H9 (cell line): ENCODE measurements around the gene THRB. TPM values are rescaled to one million over a fixed set of nuclear protein-coding genes. Genes with fewer than 3 reads are reported as not detected.

ENCODE experiments used
- DNase-seq: peaks from one replicate; pipeline ENCODE4 v3.0.0-alpha.2; 2017
- H2AFZ ChIP-seq: one replicate; pipeline ENCODE4 v1.6.1; 2013; ENCODE audit warnings: mild to moderate bottlenecking, low read length, control low read depth, moderate library complexity
- H2AK5ac ChIP-seq: 2 replicates; pipeline ENCODE4 v1.6.1; 2013; ENCODE audit warnings: low read length, control low read depth, mixed read lengths; ENCODE audit not compliant: insufficient read length
- H2BK120ac ChIP-seq: one replicate; pipeline ENCODE4 v1.6.1; 2013; ENCODE audit warnings: low read depth, mild to moderate bottlenecking, low read length, control low read depth, inconsistent platforms; ENCODE audit not compliant: poor library complexity, severe bottlenecking
- H2BK12ac ChIP-seq: 2 replicates; pipeline ENCODE4 v1.6.1; 2013; ENCODE audit warnings: low read length, control low read depth, mixed read lengths, low read depth; ENCODE audit not compliant: insufficient read length
- H2BK15ac ChIP-seq: 2 replicates; pipeline ENCODE4 v1.6.1; 2013; ENCODE audit warnings: low read depth, low read length, control low read depth
- H2BK20ac ChIP-seq: one replicate; pipeline ENCODE4 v1.6.1; 2013; ENCODE audit warnings: low read depth, mild to moderate bottlenecking, low read length, control low read depth, inconsistent platforms; ENCODE audit not compliant: poor library complexity, severe bottlenecking
- H2BK5ac ChIP-seq: 2 replicates; pipeline ENCODE4 v1.6.1; 2013; ENCODE audit warnings: low read length, control low read depth, mixed read lengths; ENCODE audit not compliant: insufficient read length
- H3K14ac ChIP-seq: 2 replicates; pipeline ENCODE4 v1.6.1; 2013; ENCODE audit warnings: low read length, control low read depth; ENCODE audit not compliant: insufficient read depth
- H3K18ac ChIP-seq: 2 replicates; pipeline ENCODE4 v1.6.1; 2013; ENCODE audit warnings: low read depth, mild to moderate bottlenecking, mixed read lengths, low read length, control low read depth; ENCODE audit not compliant: insufficient read length
- H3K23ac ChIP-seq: 2 replicates; pipeline ENCODE4 v1.6.1; 2013; ENCODE audit warnings: low read length, control low read depth, mixed read lengths, low read depth; ENCODE audit not compliant: insufficient read length
- H3K23me2 ChIP-seq: 2 replicates; pipeline ENCODE4 v1.6.1; 2013; ENCODE audit warnings: low read depth, mild to moderate bottlenecking, mixed read lengths, low read length, control low read depth; ENCODE audit not compliant: insufficient read length, poor library complexity, severe bottlenecking
- H3K27ac ChIP-seq: 2 replicates; pipeline ENCODE4 v1.5.1; 2013; ENCODE audit warnings: low read length, control low read depth, mixed read lengths, low read depth; ENCODE audit not compliant: insufficient read length
- H3K27me3 ChIP-seq: 2 replicates; pipeline ENCODE4 v1.6.1; 2013; ENCODE audit warnings: low read length, control low read depth, inconsistent platforms; ENCODE audit not compliant: insufficient read depth
- H3K4ac ChIP-seq: 2 replicates; pipeline ENCODE4 v1.6.1; 2013; ENCODE audit warnings: low read depth, mild to moderate bottlenecking, control low read depth, inconsistent platforms, low read length, moderate library complexity
- H3K4me1 ChIP-seq: 2 replicates; pipeline ENCODE4 v1.6.1; 2013; ENCODE audit warnings: low read length, control low read depth, inconsistent platforms; ENCODE audit not compliant: insufficient read depth
- H3K4me2 ChIP-seq: 2 replicates; pipeline ENCODE4 v1.6.1; 2013; ENCODE audit warnings: low read length, control low read depth, mixed read lengths; ENCODE audit not compliant: insufficient read length, insufficient read depth
- H3K56ac ChIP-seq: 2 replicates; pipeline ENCODE4 v1.6.1; 2013; ENCODE audit warnings: low read depth, mild to moderate bottlenecking, mixed read lengths, low read length, control low read depth; ENCODE audit not compliant: insufficient read length
- H3K79me1 ChIP-seq: 2 replicates; pipeline ENCODE4 v1.6.1; 2013; ENCODE audit warnings: low read depth, mild to moderate bottlenecking, moderate library complexity, low read length, control low read depth, inconsistent platforms; ENCODE audit not compliant: insufficient read depth, poor library complexity, severe bottlenecking
- H3K79me2 ChIP-seq: 2 replicates; pipeline ENCODE4 v1.6.1; 2013; ENCODE audit warnings: low read length, control low read depth, inconsistent platforms; ENCODE audit not compliant: insufficient read depth
- H3K9ac ChIP-seq: 2 replicates; pipeline ENCODE4 v1.6.1; 2013; ENCODE audit warnings: low read length, control low read depth, mixed read lengths; ENCODE audit not compliant: insufficient read length; ENCODE audit errors: extremely low read depth
- H3K9me3 ChIP-seq: one replicate; pipeline ENCODE4 v1.6.1; 2013; ENCODE audit warnings: low read depth, low read length, inconsistent platforms; ENCODE audit not compliant: control insufficient read depth
- H3T11ph ChIP-seq: one replicate; pipeline ENCODE4 v1.6.1; 2013; ENCODE audit warnings: mild to moderate bottlenecking, low read length, control low read depth, inconsistent platforms
- H4K20me1 ChIP-seq: one replicate; pipeline ENCODE4 v1.6.1; 2013; ENCODE audit not compliant: control insufficient read depth, insufficient read length, insufficient read depth
- H4K5ac ChIP-seq: 2 replicates; pipeline ENCODE4 v1.6.1; 2013; ENCODE audit warnings: low read depth, mild to moderate bottlenecking, mixed read lengths, low read length, control low read depth; ENCODE audit not compliant: insufficient read length
- H4K8ac ChIP-seq: replicated peaks from 2 replicates; pipeline ENCODE4 v1.6.1; 2013; ENCODE audit warnings: low read length, control low read depth, mixed read lengths, low read depth; ENCODE audit not compliant: insufficient read length
- H4K91ac ChIP-seq: 2 replicates; pipeline ENCODE4 v1.6.1; 2013; ENCODE audit warnings: low read depth, mild to moderate bottlenecking, moderate library complexity, mixed read lengths, low read length, control low read depth; ENCODE audit not compliant: insufficient read length
- H3K27ac Mint-ChIP-seq, 3 experiments: 2 replicates in 2 of 3; 3 replicates in 1 of 3; pipeline ENCODE4 v1.8.0; 2020 to 2021; ENCODE audit warnings: mixed read lengths in 3 of 3, mild to moderate bottlenecking in 1 of 3, moderate library complexity in 1 of 3
- H3K27me3 Mint-ChIP-seq: 2 replicates; pipeline ENCODE4 v1.8.0; 2021; ENCODE audit warnings: low read depth, mild to moderate bottlenecking, moderate library complexity, mixed read lengths
- H3K36me3 Mint-ChIP-seq, 3 experiments: 2 replicates in 2 of 3; 3 replicates in 1 of 3; pipeline ENCODE4 v1.8.0; 2020 to 2021; ENCODE audit warnings: low read depth in 3 of 3, mixed read lengths in 3 of 3; ENCODE audit not compliant: insufficient read depth in 1 of 3
- H3K4me1 Mint-ChIP-seq, 2 experiments: 2 replicates each; pipeline ENCODE4 v1.8.0; 2020; ENCODE audit warnings: mixed read lengths in 2 of 2
- H3K4me3 Mint-ChIP-seq, 2 experiments: 2 replicates in 1 of 2; 3 replicates in 1 of 2; pipeline ENCODE4 v1.8.0; 2020 to 2021; ENCODE audit warnings: mild to moderate bottlenecking in 2 of 2, mixed read lengths in 2 of 2, moderate library complexity in 1 of 2
- H3K9me3 Mint-ChIP-seq, 2 experiments: 2 replicates in 1 of 2; 3 replicates in 1 of 2; pipeline ENCODE4 v1.8.0; 2020; ENCODE audit warnings: mild to moderate bottlenecking in 2 of 2, mixed read lengths in 2 of 2, moderate library complexity in 1 of 2
- WGBS: extraction: QIAGEN DNeasy Blood & Tissue Kit; methylation state at CpG from one replicate; pipeline ENCODE4 v1.1.7; 2013; ENCODE audit warnings: missing lambda C conversion rate, low lambda C conversion rate, mixed read lengths; ENCODE audit not compliant: insufficient read length; ENCODE audit errors: extremely low coverage; 5-methylcytosine and 5-hydroxymethylcytosine counted together
- total RNA-seq: library from RNA; stranded (reverse); gene quantifications from 2 replicates; pipeline ENCODE4 v1.2.1, GENCODE V29; 2021
- TF ChIP-seq, protein P1 (sequence below): fragments of 200-600 bp; sonication (generic); conservative IDR thresholded peaks from 3 replicates; pipeline ENCODE4 v1.8.0; 2021; ENCODE audit warnings: antibody characterized with exemption, mild to moderate bottlenecking

Gene THRB
- total RNA-seq, 1 experiment from 2014 or later, result 8.6 TPM

DNA sequence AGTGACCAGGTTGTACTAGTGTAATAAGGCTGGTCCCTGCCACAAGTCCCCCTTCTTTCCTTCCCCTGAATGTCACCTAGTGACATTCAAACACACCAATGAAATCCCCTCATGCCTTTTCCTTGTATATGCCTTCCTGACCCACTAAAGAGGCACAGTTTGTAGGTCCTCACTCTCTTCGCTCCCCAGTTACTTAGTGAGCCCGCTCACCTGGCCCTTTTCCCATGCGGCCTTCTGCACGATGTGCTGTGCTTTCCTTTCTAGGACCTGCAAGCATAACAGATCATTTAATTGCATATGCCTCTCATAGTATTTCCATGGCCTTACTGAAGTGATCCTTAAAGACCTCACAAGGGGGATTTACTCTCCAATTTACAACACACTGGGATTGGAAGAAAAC is 146.3 kb downstream of the THRB start:
- DNase-seq, result no peak
- Histone ChIP-seq H2BK12ac (no peak overlapping the region), H4K91ac (no peak overlapping the region), H3K4ac (no peak overlapping the region), H3K4me2 (no peak overlapping the region), H2BK120ac (no peak overlapping the region), H4K5ac (no peak overlapping the region), H3K23ac (no peak overlapping the region), H3T11ph (no peak overlapping the region), H3K56ac (no peak overlapping the region), H2AFZ (no peak overlapping the region), H2BK15ac (no peak overlapping the region), H3K14ac (no peak overlapping the region), H4K20me1 (no peaks in the 10 kb centered on the region), H4K8ac (no peak overlapping the region), H3K27ac (no peak overlapping the region), H2AK5ac (no peak overlapping the region), H2BK5ac (no peak overlapping the region), H2BK20ac (no peak overlapping the region), H3K79me2 (no peaks in the 10 kb centered on the region), H3K27me3 (no peaks in the 10 kb centered on the region), H3K79me1 (no peaks in the 10 kb centered on the region), H3K18ac (no peak overlapping the region), H3K4me1 (no peaks in the 10 kb centered on the region), H3K9ac (no peak overlapping the region), H3K23me2 (no peaks in the 10 kb centered on the region), H3K9me3 (no peaks in the 10 kb centered on the region)
- no peaks in the 10 kb centered on the region for H3K36me3 Mint-ChIP-seq
- H3K4me1 Mint-ChIP-seq, result peaks cover 6 to 13% of the 10 kb centered on the region in 2 experiments
- WGBS, result no CpG with 5 or more reads among the region's 4 CpGs
- no peaks in the 10 kb centered on the region for H3K27me3 Mint-ChIP-seq
- TF ChIP-seq, protein P1, sequence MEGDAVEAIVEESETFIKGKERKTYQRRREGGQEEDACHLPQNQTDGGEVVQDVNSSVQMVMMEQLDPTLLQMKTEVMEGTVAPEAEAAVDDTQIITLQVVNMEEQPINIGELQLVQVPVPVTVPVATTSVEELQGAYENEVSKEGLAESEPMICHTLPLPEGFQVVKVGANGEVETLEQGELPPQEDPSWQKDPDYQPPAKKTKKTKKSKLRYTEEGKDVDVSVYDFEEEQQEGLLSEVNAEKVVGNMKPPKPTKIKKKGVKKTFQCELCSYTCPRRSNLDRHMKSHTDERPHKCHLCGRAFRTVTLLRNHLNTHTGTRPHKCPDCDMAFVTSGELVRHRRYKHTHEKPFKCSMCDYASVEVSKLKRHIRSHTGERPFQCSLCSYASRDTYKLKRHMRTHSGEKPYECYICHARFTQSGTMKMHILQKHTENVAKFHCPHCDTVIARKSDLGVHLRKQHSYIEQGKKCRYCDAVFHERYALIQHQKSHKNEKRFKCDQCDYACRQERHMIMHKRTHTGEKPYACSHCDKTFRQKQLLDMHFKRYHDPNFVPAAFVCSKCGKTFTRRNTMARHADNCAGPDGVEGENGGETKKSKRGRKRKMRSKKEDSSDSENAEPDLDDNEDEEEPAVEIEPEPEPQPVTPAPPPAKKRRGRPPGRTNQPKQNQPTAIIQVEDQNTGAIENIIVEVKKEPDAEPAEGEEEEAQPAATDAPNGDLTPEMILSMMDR, result no peak
- H3K9me3 Mint-ChIP-seq, result no peaks in the 10 kb centered on the region
- 0 out of 7 replicates have a peak overlapping the region, but pooled peaks of 1 of the 3 experiments have one; percentile 46 for H3K27ac Mint-ChIP-seq
- H3K4me3 Mint-ChIP-seq, result no peak overlapping the region
